Measurements from ENCODE around the gene NKAIN4. TPM values are rescaled to one million over a fixed set of nuclear protein-coding genes. Genes with fewer than 3 reads are reported as not detected.

Gene NKAIN4
- total RNA-seq, 4 donors from 2014 or later, result 0.79 TPM; not detected in 3

DNA sequence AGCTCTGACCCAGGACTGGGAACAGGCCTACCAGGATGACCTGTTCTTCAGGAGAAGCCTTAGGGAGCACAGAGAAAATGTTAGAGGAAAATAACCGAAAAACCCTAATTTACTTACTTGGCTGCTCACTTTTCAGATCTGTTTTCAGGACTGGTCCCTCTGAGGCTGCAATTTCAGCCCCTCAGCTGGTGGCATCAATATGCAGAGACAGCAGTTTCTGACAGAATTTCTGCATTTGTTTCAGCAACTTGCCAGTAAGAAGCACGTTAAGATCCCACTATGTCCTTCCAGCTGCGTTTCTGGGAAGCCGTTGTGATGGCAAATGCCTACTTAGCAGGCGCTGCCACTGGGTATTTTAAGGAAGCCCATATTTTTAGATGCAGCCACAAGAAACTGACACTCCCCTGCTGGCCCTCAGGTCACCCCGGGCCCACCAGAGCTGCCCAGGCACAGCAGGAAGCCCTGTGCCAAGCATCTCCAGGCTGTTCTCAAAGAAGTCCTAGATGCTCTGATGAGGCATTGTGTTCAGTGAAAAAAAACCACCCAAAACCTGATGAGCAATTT is 45.8 kb downstream of the NKAIN4 start:
- in situ Hi-C loops (cut with MboI; ENCODE audit: low pct_ligation_motif_present in 1 of 4, low pct_unique_long_range_greater_than_20kb in 1 of 4, low sequenced_read_pairs in 3 of 4) (no loop called here), intact Hi-C loops (cut with DNase I; ENCODE audit: low total_unique reads) (no loop called here)
- no peak overlapping the region for H3K27ac ChIP-seq
- DNase-seq, result no peak
- H3K9me3 ChIP-seq, result no peaks in the 10 kb centered on the region
- TF ChIP-seq EP300 (IDR thresholded peaks at IDR 0.05; ENCODE audit: low read depth) (no peak), POLR2AphosphoS5 (IDR thresholded peaks at IDR 0.05) (no peak), POLR2A (IDR thresholded peaks at IDR 0.05) (no peak)
- TF ChIP-seq, protein P1, sequence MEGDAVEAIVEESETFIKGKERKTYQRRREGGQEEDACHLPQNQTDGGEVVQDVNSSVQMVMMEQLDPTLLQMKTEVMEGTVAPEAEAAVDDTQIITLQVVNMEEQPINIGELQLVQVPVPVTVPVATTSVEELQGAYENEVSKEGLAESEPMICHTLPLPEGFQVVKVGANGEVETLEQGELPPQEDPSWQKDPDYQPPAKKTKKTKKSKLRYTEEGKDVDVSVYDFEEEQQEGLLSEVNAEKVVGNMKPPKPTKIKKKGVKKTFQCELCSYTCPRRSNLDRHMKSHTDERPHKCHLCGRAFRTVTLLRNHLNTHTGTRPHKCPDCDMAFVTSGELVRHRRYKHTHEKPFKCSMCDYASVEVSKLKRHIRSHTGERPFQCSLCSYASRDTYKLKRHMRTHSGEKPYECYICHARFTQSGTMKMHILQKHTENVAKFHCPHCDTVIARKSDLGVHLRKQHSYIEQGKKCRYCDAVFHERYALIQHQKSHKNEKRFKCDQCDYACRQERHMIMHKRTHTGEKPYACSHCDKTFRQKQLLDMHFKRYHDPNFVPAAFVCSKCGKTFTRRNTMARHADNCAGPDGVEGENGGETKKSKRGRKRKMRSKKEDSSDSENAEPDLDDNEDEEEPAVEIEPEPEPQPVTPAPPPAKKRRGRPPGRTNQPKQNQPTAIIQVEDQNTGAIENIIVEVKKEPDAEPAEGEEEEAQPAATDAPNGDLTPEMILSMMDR (IDR thresholded peaks at IDR 0.05), result no peak
- H3K27me3 ChIP-seq, result no peaks in the 10 kb centered on the region
- H3K36me3 ChIP-seq, result peaks cover 0 to 36% (median 13%) of the 10 kb centered on the region in 4 donors
- H3K4me1 ChIP-seq, result peaks cover 2 to 14% (median 12%) of the 10 kb centered on the region in 4 donors
- no peak overlapping the region for H3K4me3 ChIP-seq
- 81 to 83% methylated on average over 1 to 6 of the region's 6 CpGs for WGBS, 2 donors (ENCODE audit: low coverage in 1 of 2)

DNA sequence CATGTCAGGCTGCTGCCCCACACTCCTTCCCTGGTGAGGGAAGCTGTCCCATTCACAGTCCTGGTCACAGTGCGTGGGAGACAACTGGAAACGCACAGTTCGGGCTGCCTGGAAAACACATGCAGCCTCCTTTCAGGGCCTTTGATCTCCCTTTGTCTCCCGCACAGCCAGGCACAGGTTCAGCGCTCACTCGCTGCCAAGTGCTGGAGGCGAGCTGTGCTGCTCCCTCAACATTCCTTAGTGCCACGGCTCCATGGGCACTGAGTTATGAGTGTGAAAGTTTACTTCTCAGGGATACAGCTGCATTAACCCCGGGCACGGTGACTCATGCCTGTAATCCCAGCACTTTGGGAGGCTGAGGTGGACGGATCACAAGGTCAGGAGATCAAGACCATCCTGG is 47.4 kb downstream of the NKAIN4 start:
- Histone ChIP-seq H3K4me1 (no peaks in the 10 kb centered on the region), H3K27ac (no peak overlapping the region), H3K27me3 (no peaks in the 10 kb centered on the region), H3K36me3 (peaks cover 0 to 43% (median 21%) of the 10 kb centered on the region in 4 donors), H3K4me3 (no peak overlapping the region), H3K9me3 (no peaks in the 10 kb centered on the region)
- in situ Hi-C loops (cut with MboI; ENCODE audit: low pct_ligation_motif_present in 1 of 4, low pct_unique_long_range_greater_than_20kb in 1 of 4, low sequenced_read_pairs in 3 of 4), result no loop called here
- intact Hi-C loops (cut with DNase I; ENCODE audit: low total_unique reads), result no loop called here
- DNase-seq, result no peak
- TF ChIP-seq, protein P1 (IDR thresholded peaks at IDR 0.05), result no peak
- TF ChIP-seq EP300 (IDR thresholded peaks at IDR 0.05; ENCODE audit: low read depth) (no peak), POLR2A (IDR thresholded peaks at IDR 0.05) (no peak), POLR2AphosphoS5 (IDR thresholded peaks at IDR 0.05) (no peak)
- WGBS, 2 donors (ENCODE audit: low coverage in 1 of 2), result 79% methylated on average over 11 of the region's 11 CpGs; no CpG with 5 or more reads in 1 of the 2 donors

DNA sequence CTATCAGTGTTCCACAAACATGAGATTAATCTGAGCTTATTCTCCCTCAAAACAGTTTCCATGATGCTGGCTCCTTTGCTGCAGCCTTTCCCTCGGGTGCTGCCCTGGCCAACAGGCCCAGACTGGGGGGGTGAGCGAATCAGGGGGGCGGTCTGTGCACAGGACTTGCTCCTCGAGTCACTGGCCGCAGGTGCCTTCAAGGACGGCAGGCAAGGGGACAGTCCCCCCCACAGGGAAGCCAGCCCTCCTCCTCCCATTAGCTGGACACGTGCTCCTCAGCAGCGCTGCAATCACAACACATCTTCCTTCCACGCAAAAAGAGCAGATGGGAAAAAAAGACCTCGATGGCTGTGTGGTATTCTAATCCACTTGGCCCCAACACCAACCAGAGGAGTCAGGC is 48.4 kb downstream of the NKAIN4 start:
- no peaks in the 10 kb centered on the region for H3K27me3 ChIP-seq
- no peak for DNase-seq
- WGBS, 2 donors (ENCODE audit: low coverage in 1 of 2), result 82% methylated on average over 8 of the region's 10 CpGs; no CpG with 5 or more reads in 1 of the 2 donors
- no peak overlapping the region for H3K4me3 ChIP-seq
- TF ChIP-seq POLR2A (IDR thresholded peaks at IDR 0.05), result no peak
- TF ChIP-seq, protein P1 (IDR thresholded peaks at IDR 0.05), result no peak
- TF ChIP-seq EP300 (IDR thresholded peaks at IDR 0.05; ENCODE audit: low read depth), result no peak
- TF ChIP-seq POLR2AphosphoS5 (IDR thresholded peaks at IDR 0.05), result no peak
- H3K27ac ChIP-seq, result no peak overlapping the region
- in situ Hi-C loops (cut with MboI; ENCODE audit: low pct_ligation_motif_present in 1 of 4, low pct_unique_long_range_greater_than_20kb in 1 of 4, low sequenced_read_pairs in 3 of 4), result no loop called here
- no peaks in the 10 kb centered on the region for H3K9me3 ChIP-seq
- intact Hi-C loops (cut with DNase I; ENCODE audit: low total_unique reads), result no loop called here
- no peaks in the 10 kb centered on the region for H3K4me1 ChIP-seq
- H3K36me3 ChIP-seq, result peaks cover 0 to 44% (median 22%) of the 10 kb centered on the region in 4 donors

DNA sequence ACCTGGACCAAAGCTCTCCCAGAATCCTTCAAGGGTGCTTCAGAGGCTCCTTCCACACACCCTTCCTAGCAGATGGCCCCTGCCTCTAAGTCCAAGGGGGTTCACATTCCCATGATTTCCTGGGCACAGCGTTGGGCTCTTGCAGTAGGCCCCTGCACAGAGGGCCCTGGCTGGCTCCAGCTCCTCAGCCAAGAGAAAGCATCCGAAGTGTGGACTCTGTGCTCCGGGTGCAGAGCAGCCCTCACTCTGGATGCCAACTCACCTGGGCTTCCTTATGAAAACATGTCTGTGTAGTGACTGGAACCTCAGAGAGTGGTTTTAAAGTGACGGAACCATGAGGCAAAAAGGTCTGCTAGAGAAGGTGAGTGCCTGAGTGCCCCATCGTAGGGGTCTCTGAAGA is 49.9 kb downstream of the NKAIN4 start:
- in situ Hi-C loops (cut with MboI; ENCODE audit: low pct_ligation_motif_present in 1 of 4, low pct_unique_long_range_greater_than_20kb in 1 of 4, low sequenced_read_pairs in 3 of 4), result no loop called here
- no peak for TF ChIP-seq EP300 (IDR thresholded peaks at IDR 0.05; ENCODE audit: low read depth)
- TF ChIP-seq POLR2AphosphoS5 (IDR thresholded peaks at IDR 0.05), result no peak
- TF ChIP-seq POLR2A (IDR thresholded peaks at IDR 0.05), result no peak
- TF ChIP-seq, protein P1 (IDR thresholded peaks at IDR 0.05), result no peak
- 100% methylated on average over 4 of the region's 5 CpGs; no CpG with 5 or more reads in 1 of the 2 donors for WGBS, 2 donors (ENCODE audit: low coverage in 1 of 2)

More for the DNA sequence above, 49.9 kb downstream of the NKAIN4 start:
- intact Hi-C loops (cut with DNase I; ENCODE audit: low total_unique reads), result no loop called here
- Histone ChIP-seq H3K4me3 (no peak overlapping the region), H3K9me3 (no peaks in the 10 kb centered on the region), H3K27ac (no peak overlapping the region), H3K4me1 (no peaks in the 10 kb centered on the region), H3K36me3 (peaks cover 0 to 44% (median 22%) of the 10 kb centered on the region in 4 donors), H3K27me3 (no peaks in the 10 kb centered on the region)
- no peak for DNase-seq

All from transverse colon (tissue), 4 donors.